ENCODE data around the gene MAD1L1.

Gene MAD1L1

DNA sequence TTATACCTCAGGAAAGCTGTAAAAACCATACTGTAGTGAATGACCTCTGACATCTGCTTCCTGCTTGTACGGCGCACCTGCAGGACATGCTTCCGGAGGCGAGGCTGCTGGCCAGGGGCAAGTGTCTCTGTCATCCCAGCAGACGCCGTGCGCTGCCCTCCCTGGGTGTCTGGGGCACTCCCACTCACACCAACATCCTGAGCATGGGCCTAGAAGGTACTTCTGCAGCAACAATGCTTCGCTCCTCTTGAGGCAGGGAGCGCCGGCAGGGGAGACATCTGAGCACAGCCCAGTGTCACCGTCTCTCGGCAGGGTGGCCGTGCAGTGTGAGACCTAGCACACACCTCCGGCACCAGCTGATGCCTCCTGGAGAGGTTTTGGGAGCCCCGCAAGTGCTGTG lies 269.2 kb downstream of the MAD1L1 start:
- no peak for DNase-seq

DNA sequence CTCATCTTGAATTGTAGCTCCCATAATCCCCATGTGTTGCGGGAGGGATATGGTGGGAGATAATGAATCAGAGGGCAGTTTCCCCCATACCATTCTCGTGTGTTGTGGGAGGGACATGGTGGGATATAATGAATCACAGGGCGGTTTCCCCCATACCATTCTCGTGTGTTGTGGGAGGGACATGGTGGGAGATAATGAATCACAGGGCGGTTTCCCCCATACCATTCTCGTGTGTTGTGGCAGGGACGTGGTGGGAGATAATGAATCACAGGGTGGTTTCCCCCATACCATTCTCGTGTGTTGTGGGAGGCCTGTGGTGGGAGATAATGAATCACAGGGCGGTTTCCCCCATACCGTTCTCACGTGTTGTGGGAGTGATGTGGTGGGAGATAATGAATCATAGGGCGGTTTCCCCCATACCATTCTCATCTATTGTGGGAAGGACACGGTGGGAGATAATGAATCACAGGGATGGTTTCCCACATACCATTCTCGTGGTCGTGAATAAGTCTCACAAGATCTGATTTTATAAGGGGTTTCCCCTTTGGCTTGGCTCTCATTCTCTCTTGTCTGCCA lies 271.0 kb downstream of the MAD1L1 start:
- DNase-seq, result peak; percentile 31 to 40

DNA sequence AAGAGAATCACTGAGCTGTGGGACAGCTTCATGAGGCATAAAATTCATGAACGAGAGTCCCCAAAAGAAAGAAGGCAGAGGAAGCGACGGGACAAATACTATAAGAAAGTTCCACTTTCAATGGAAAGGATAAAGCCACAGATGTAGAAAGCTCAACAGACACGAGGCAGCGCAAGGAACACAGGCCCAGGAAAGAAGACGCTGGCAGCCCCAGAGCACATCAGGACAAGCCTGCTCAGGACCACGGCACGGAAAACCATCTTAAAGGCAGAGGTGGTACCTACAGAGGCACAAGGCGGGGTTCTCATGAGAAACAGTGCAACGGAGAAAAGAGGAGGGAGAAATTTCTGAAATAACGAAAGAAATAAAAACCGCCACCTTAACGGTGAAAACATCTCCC lies 273.4 kb downstream of the MAD1L1 start:
- DNase-seq, result no peak

DNA sequence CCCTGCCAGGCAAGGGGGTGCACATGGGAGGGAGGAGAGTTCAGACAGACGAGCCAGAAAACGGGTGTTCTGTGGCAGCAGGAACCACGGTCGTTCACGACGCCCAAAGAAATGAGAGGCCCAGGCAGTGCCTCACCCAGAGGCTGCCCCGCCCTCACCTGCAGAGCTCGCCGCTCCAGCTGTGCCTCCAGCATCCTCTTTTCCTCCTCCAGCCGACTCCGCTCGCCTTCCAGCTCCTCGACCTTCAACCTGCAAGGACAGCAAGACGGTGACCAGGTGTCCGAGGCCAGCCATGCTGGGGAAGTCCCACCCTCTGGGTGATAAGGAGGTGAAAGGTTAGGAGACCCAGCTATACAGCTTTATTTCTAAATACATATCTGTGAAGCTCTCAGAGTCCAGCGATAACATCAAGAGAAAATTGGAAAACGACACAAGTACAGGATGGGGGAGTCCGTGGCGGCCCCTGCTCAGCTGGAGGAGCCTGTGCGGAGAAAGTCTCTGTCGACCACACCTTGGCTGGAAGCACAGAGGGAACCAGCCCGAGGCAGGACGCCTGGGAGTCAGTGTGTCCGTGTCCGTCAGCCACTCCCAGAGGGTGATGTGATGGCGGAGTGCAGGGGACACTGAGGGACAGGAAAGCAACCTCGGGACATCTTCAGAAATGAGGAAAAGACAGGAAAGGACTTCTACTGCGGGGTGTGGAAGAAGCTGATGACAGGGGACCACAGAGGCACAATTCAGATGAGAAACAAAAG lies 275.1 kb downstream of the MAD1L1 start:
- DNase-seq, result no peak

DNA sequence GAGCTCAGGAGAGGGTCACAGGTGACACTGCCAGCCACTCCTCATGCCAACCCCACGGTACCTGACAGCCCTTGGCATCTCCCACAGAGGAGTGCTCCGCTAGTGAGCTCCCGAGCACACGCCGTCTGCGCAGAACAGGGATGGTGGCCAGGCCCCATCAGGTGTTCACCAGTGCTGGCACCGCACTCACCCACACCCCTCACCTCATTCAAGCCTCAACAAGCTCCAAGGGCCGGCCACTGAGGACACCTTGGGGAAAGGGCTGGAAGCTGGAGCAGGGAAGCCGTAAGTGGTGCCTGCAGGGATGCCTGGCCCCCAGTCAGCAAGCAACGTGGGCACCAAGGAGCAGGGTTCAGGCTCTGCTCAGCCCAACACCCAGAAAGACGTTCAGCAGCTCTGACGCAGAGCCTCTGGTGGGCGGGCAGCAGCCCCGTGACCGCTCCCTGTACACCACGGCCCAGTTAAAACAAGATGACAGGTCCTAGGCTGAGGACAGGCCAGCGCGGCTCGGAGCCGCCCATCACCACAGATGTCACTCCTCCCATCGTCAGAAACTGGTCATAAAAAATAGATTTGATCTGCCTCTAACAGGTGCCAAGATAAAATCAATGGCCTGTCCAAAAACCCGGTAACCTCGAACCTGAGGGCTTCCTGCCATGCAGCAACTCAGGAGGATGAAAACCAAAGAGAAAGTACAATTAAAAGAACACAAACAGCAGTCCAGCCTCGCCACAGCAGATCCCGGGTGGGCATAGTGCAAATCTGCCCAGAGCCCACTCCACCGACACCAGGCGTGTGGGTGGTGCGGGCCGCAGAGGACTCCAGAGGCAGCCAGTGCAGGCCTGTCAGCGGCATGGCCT lies 275.9 kb downstream of the MAD1L1 start:
- no peak for DNase-seq

DNA sequence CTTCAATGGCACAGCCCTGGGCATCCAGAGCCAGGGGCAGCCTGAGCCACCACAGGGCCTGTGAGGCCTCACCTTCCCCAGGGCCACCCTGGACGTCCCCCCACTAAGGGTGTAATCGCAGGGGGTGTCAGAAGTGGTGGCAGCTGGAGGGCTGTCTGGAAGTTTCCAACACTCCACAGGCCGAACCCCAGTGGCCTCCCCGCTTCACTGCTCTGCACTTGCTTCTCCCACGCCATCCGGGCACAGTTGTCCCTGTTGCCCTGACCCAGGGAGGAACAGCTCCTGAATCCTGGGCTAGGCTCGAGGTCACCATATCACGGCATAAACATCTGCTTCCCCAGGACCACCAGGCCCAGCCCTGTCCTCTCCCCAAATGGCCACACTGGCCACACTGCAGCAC lies 276.6 kb downstream of the MAD1L1 start:
- DNase-seq, result no peak

DNA sequence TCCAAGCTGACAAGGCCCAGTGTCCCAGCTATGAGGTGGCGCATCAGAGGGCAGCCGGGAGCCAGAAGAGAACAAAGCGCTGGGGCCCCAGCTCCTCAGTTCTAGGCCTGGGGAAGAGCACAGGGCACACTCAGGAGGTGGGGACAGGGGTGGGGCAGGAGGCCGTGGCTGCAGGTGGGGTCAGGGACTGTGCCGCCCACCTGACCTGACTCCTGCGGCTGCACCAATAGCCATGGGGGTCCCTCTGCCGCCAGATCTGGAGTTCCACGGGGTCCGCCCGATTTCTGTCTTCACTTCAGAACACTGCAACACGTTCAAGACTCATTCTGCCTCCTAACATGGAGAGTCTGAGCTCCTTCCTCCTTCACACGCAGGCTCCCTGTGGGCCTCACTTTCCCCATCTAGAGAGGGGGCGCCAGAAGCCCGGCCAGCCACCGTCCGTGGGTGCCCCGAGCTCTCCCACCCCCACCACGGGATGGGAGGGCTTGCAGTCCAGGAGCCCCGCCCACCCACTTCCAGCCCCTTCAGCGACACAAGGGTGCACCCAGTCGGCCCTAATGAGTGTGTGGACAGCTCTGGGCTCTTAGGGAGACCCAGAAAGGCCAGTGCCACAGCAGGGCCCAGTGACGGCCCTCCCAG lies 278.3 kb downstream of the MAD1L1 start:
- no peak for DNase-seq

DNA sequence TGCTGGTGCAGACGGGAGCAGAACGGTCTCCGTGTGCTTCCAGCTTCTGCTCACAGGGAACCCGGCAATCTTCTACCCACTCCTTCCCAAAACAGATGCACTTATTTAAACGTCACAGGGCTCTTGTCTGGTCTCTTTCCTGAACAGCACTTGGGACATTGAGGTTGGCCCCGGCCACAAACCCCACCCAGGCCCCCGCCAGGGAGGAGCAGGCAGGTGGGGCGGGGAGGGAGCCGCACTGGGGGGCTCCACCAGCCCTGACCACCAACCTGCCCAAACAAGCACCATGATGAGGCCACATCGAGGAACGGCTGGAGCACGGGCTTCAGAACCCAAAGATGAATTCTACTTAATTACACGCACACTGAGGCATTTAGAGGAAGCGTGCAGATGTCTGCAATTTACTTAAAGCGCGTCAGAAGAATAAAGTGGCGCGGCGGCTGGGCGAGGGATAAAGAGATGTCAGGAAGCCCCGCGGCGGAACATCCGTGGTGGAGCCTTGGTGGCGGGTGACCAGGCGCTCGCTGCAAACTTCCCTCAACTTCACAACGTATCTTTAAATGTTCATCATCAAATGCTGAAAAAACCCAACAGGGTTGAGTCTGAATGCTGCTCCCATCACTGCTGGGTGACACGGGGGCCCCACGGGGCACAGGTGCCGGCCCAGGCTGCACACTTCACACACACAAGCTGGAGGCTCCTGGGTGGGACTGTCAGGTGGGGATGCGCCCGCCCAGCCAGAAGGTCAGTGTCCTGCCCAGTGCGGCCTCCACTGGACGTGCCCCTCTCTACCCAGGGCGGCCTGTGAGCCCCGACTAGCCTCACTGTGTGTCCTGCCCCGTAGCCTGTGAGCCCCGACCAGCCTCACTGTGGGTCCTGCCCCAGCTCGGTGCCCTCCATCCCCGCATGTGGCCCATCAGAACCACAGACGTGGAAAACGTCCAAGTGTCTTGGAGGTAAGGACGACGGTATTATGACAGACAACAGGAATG lies 279.2 kb downstream of the MAD1L1 start:
- no peak for DNase-seq

DNA sequence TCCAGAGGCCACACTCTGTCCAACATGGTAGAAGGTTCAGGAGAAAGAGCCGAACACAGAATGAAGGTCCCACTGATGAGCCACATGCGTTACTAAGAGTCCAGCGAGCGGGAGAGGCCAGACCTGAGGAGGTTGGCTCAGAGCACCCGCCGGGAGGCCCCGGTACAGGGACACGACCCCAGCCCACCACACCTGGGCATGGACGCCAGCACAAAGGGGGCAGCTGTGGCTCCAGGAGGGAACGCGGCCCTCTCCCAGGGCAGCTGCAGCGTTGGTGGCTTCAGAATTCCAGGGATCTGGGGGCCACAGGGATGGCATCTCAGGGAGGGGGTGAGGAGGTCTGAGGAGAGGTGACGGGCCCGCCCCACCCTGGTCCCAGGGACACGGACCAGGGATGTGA lies 280.0 kb downstream of the MAD1L1 start:
- DNase-seq, result no peak

DNA sequence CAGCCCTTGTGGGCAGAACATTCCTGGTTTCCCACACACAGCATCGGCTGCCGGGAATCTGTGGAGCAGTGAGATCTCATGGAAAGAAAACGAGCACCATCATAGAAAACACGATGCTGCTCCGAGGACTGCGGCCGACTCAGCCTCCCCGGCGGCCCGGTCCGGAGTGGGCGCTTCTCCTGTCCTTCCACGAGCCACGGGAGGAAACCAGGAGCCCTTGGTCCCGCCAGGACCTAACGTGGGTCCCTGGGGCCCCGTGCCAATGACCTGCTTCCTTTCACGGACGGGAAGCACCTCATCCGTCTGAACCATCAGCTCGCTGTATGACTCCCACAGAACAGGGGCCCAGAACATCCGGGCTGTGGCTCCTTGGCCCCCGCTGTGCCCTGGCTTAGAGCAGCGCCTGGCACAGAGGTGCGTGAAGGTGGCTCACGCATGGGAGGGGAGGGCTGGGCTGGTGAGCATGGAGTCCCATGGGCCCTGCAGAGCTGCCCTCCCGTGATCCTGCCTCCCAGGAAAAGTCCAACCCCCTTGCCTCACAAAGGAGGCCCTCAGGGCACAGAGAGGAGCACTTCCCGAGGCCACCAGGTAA lies 280.5 kb downstream of the MAD1L1 start:
- DNase-seq, result no peak

DNA sequence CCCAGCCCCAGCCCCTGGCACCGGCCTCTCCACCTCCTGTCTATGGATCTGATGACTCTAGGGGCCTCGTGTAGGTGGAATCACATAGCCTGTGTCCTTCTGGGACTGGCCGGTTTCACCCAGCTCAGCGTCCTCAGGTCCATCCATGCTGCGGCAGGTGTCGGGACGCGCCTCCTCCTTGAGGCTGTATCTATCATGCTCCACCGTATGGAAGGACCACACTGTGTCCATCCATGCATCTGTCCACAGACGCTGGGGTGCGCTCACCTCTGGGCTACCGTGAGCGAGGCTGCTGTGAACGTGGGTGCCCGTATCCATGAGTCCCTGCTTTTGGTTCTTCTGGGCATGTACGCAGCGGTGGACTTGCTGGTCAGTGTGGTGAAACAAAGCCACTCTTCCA lies 281.1 kb downstream of the MAD1L1 start:
- no peak for DNase-seq

DNA sequence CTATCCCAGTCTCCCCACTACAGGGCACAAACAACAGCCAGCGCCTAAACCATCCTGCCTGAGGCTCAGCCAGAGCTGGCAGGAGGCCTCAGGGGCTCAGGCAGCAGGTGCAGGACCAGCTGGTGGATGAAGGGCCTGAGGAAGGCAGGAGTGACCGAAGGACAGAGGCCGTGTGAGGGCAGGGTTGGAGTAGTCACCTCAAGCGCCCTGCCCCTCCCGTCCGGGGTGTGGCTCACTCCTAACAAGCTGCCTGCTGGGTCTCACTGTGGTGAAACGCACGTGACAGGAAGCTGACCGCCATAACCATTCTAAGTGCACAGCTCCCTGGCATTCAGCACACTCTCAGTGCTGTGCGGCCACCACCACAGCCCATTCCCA lies 281.6 kb downstream of the MAD1L1 start:
- no peak for DNase-seq

DNA sequence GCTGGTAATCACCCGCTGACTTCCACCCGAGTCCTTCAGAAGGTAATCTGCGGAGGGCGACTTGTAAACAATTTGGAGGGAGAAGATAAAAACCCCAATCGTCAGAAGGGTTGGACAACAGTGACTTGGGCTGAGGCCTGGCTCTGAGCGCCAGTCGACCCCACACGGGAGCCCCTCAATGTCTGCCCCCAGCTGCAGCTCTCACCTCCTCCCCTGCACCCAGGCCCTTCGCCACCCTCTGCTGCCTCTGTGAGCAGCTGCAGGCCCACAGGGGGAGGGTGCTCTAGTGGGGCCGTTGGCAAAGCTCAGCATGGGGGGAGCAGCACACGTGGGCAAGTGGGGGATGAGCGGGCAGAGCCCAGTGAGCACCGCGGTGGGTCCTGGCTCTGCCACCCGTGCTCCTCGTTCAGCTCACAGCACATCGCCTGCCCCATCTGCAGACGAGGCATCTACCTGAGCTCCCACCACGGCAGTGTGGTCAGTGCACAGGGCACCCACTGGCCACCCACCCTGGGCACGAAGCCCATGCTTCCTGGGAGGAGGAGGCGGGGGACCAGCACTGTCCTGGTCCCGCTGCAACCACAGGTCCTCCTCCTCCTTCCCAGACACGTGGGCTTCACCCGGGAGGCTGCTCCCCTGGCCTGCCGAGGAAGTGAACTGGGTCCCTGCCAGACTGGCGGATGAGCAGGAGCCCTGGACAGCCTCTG lies 282.1 kb downstream of the MAD1L1 start:
- no peak for DNase-seq

DNA sequence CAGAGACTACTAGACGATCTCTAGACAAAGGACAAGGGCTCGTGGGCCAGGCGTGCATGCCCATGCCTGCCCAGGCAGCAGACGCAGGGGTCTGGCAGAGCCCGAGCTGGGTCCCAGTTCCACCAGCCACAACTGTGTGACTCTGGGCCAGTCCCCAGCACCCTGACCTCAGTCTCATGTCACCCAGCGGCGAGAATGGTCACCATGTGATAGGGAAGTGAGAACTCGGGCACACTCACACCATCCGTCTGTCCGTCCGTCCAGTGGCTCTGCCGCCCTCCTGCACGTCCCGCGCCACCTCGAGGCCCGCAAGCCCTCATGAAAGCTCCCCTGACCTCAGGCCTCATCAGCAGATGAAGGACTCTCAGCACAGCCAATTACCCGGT lies 282.7 kb downstream of the MAD1L1 start:
- DNase-seq, result no peak

DNA sequence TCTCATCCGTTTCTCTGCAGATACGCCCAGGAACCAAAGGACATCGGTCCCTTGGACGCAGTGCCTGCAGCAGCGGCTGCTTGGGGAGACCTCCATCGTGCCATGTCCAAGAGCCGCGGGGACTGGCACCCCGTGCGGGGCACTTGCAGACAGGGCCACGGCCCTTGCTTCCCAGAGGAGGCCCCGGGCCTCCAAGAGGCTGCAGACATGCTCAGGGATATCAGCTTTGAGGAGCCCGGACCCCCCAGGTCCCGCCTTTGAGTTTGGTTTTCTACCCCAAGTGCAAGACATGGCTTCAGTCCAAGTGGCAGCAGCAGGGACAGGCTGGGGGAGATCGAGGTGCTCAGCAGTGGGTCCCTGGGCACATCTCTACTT lies 283.1 kb downstream of the MAD1L1 start:
- no peak for DNase-seq

DNA sequence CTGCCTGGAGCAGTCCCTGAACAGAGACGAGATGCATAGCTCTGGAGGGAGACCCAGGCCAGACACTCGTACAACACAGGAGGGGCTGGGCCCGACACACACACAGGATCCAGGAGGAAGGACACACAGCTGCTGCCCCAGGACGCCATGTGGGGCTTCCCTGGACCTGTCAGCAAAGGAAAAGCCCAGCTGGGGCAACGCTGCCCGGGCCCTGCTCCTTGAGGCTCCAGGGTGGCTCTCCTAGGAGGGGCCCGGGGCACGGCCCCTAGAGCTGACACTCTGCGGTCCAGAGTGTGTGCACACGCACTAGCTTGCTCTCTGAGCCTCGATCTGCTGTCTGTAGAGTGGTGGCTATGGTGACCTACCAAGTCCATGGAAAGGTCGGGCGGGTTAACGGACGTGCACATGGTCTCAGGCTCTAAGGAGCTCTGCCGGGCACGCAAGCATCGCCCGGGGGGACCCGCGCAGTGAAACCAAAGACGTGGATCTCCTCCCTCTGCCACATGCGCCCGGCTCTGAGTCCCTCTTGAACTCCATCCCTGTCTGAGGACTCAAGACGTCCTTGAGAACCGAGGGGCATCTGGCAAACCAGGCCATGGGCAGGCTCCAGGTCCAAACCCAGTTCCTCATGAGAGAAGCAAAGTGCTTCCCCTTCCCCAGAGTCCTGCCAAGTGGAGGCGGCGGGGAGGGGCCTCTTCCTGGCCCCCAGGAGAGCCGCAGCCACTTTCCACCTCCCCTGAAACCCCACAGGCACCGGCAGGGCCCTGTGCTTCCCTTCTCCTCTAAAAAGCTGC lies 283.7 kb downstream of the MAD1L1 start:
- no peak for DNase-seq

DNA sequence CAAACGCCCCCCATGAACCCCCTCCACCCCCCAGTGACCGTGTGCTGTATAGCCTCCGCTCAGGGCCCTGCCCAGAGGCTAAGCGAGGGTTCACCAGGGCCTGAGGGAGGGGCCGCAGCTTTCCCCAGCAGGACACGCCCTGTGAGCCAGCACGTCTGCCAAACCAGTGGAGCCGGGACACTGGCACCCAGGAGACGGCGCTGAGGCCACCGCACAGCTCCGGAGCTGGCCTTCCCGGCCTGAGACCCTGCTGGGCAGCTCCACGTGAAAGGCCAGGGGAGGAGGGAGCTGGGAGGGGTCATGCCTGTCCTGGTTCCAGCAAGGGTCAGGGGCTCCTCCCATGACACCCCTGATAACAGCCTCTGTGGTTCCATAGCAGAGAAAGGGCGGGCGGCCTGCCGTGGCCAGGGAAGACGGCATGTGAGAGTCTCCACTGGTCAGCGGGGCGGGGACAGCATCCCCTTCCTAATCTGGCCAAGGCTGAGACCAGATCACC lies 284.4 kb downstream of the MAD1L1 start:
- no peak for DNase-seq

DNA sequence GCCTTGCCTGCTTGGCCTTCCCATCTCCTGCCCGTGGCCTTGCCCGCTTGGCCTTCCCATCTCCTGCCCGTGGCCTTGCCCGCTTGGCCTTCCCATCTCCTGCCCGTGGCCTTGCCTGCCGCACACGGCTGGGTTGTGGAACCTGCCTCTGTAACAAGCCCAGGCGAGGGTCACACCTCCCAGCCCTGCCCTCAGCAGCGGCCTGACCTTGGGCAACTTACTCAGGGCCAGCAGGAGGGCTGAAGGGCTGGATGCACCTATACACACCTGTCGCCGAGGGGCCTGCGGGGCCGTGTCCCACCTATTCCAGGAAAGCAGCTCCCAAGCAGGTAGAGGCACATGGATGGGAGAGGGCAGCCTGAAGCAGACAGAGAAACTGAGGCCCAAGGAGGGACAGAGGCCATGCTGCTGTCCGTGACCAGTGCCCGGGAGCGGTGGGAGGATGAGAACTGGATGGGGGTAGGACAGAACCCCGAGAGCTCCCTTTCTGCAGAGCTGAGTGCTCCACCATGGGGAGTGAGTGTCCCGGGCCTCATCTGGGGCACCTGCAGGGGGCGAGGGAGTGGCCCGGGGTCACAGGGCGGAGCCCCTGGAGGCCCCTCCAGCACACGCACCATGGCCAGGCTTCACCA lies 285.0 kb downstream of the MAD1L1 start:
- no peak for DNase-seq

DNA sequence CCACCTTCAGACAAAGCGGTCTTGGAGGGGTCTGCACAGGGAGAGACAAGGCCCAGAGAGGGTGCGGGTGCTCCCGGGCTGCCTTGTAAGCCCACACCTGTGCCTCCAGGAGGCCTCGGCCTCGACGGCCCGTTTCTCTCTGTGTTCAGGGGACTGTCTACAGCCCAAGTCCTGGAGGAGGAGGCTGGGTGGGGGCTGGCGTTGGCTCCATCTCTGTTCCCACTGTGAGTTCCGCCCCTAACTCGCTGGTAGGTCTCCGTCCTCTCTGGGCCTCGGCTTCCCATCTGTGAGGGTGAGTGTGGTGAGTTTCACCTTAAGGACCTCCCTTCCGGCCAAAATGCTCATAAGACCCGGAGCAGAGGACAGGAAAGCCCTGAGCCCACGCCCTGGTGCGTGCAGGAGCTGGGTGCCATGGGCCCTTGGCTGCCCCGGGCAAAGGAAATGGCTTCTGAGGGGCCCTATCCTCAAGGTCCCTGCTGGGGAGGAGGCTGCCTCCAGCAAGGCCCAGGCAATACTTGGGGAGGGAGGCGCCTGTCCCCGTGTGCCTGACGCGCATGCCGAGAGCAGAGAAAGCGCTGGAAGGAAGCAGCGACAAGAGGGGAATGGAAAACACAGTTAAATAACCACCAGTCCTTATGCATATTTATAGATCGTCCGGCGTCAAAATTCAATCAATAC lies 285.8 kb downstream of the MAD1L1 start:
- DNase-seq, result no peak

Data from stimulated activated CD4-positive, alpha-beta T cell treated with anti-CD3 and anti-CD28 coated beads, Interleukin-2, amount 100 ng/mL, for 48 hours (primary cell).